ENCODE results near the gene STXBP6. TPM values are rescaled to one million over a fixed set of nuclear protein-coding genes. Genes with fewer than 3 reads are reported as not detected.
"Not testable (repeated sequence)": the region's sequence is repeated elsewhere in the genome, so short reads cannot be mapped to it uniquely, and the experiment has no call there.

The STXBP6 gene
- total and polyA plus RNA-seq, 2 donors (not counting 3 experiments of a cell fraction or from before 2014, with no cell fraction given) = 0.06 TPM; not detected in 1

DNA sequence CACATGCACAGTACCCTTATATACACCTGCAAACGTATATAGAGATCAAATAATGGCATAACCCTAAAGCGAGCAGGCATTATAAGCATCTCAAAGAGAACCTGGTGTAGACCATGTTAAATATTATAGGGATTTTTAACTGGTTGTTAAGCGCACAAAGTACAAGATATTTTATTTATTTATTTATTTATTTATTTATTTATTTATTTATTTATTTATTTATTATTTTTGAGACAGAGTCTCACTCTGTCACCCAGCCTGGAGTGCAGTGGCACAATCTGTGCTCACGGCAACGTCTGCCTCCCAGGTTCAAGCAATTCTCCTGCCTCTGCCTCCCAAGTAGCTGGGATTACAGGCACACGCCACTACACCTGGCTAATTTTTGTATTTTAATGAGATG lies 87.8 kb downstream of the STXBP6 start:
- intact Hi-C loops (cut with micrococcal nuclease); BruUV-seq (replicated peaks); FAIRE-seq: not testable (repeated sequence)

DNA sequence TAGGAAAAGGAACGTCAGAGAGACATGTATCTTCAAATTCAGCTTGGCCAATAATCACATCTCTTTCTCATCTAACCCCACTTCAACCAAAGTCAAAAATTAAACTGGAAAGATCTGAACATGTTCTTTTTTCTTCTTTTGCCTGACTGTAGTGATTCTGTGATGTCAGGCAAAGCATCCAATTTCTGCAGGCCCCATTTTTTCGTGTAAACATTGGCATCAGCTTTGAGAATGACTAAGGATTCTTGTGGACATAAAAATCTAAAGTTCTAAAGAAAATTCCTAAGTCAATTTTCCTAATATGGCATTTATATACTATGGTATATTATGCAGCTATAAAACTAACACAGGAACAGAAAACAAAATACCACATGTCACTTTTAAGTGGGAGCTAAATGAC lies 89.1 kb downstream of the STXBP6 start:
- H3K4me3 ChIP-seq (replicated peaks in 1 of 3; ENCODE audit: insufficient read depth in 1 of 3, low read depth in 1 of 3, low read length in 3 of 3) = no peak overlapping the region
- no peak overlapping the region for H3K4me2 ChIP-seq (ENCODE audit: insufficient read depth, low read length)
- H3K79me2 ChIP-seq (ENCODE audit: control insufficient read depth, insufficient read depth, low read length) = no peaks in the 10 kb centered on the region
- dilution Hi-C loops (cut with MboI; ENCODE audit: extremely low pct_ligation_motif_present, low sequenced_read_pairs) = no loop called here
- no peaks in the 10 kb centered on the region for H3K4me1 ChIP-seq (ENCODE audit: control insufficient read depth, extremely low read depth, insufficient read depth, low read length)
- FAIRE-seq (no peak), DNase-seq (ENCODE audit: low read depth, low spot score) (no peak)
- CTCF ChIA-PET = no interaction called here
- no peaks in the 10 kb centered on the region for H4K20me1 ChIP-seq (replicated peaks; ENCODE audit: control insufficient read depth, extremely low read depth, insufficient read depth, low read length)
- no peaks in the 10 kb centered on the region for H3K36me3 ChIP-seq (ENCODE audit: control insufficient read depth in 2 of 2, extremely low read depth in 1 of 2, insufficient read depth in 2 of 2, low read length in 2 of 2)
- H3K9me1 ChIP-seq (replicated peaks; ENCODE audit: control insufficient read depth, extremely low read depth, insufficient read depth, low read length) = no peaks in the 10 kb centered on the region
- H3K9me3 ChIP-seq (replicated peaks; ENCODE audit: control insufficient read depth, insufficient read depth, low read length) = no peaks in the 10 kb centered on the region
- H2AFZ ChIP-seq (ENCODE audit: low read depth, low read length) = no peak overlapping the region
- POLR2A ChIA-PET = no interaction called here
- intact Hi-C loops (cut with micrococcal nuclease) = no loop called here
- BruUV-seq (replicated peaks) = no TSS peak
- TF ChIP-seq FOS (IDR thresholded peaks at IDR 0.05; ENCODE audit: borderline replicate concordance, insufficient read depth, low read length) (no peak), GATA2 (IDR thresholded peaks at IDR 0.05; ENCODE audit: insufficient read depth, insufficient read length, low read depth, low read length) (no peak), EZH2 (IDR thresholded peaks at IDR 0.05; ENCODE audit: borderline replicate concordance, low read depth, low read length, severe bottlenecking) (no peak), POLR2A (IDR thresholded peaks at IDR 0.05; ENCODE audit: low read depth, low read length) (no peak), JUN (IDR thresholded peaks at IDR 0.05; ENCODE audit: borderline replicate concordance, insufficient read depth, insufficient read length, low read depth) (no peak), POLR2AphosphoS5 (IDR thresholded peaks at IDR 0.05; ENCODE audit: insufficient read depth, low read depth, low read length) (no peak), MYC (IDR thresholded peaks at IDR 0.05; ENCODE audit: low read depth, low read length) (no peak)
- TF ChIP-seq, protein P1, sequence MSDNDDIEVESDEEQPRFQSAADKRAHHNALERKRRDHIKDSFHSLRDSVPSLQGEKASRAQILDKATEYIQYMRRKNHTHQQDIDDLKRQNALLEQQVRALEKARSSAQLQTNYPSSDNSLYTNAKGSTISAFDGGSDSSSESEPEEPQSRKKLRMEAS (IDR thresholded peaks at IDR 0.05; ENCODE audit: insufficient read depth, insufficient read length) = no peak
- TF ChIP-seq, protein P2, sequence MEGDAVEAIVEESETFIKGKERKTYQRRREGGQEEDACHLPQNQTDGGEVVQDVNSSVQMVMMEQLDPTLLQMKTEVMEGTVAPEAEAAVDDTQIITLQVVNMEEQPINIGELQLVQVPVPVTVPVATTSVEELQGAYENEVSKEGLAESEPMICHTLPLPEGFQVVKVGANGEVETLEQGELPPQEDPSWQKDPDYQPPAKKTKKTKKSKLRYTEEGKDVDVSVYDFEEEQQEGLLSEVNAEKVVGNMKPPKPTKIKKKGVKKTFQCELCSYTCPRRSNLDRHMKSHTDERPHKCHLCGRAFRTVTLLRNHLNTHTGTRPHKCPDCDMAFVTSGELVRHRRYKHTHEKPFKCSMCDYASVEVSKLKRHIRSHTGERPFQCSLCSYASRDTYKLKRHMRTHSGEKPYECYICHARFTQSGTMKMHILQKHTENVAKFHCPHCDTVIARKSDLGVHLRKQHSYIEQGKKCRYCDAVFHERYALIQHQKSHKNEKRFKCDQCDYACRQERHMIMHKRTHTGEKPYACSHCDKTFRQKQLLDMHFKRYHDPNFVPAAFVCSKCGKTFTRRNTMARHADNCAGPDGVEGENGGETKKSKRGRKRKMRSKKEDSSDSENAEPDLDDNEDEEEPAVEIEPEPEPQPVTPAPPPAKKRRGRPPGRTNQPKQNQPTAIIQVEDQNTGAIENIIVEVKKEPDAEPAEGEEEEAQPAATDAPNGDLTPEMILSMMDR (IDR thresholded peaks at IDR 0.05; ENCODE audit: extremely low read depth in 1 of 2, insufficient read depth in 1 of 2, low read depth in 1 of 2, low read length in 2 of 2) = no peak
- no peaks in the 10 kb centered on the region for H3K27me3 ChIP-seq (ENCODE audit: control insufficient read depth in 2 of 2, insufficient read depth in 2 of 2, low read length in 2 of 2)
- no peak overlapping the region for H3K9ac ChIP-seq (replicated peaks; ENCODE audit: extremely low read depth, insufficient read depth, low read length)
- no peak overlapping the region for H3K27ac ChIP-seq (ENCODE audit: insufficient read depth, low read depth, low read length)

More for the DNA sequence above, 87.8 kb downstream of the STXBP6 start:
- CTCF ChIA-PET; H3K9ac ChIP-seq (replicated peaks; ENCODE audit: extremely low read depth, insufficient read depth, low read length); H4K20me1 ChIP-seq (replicated peaks; ENCODE audit: control insufficient read depth, extremely low read depth, insufficient read depth, low read length); H3K4me2 ChIP-seq (ENCODE audit: insufficient read depth, low read length); H3K27ac ChIP-seq (ENCODE audit: insufficient read depth, low read depth, low read length); DNase-seq (ENCODE audit: low read depth, low spot score); POLR2A ChIA-PET; dilution Hi-C loops (cut with MboI; ENCODE audit: extremely low pct_ligation_motif_present, low sequenced_read_pairs); H3K79me2 ChIP-seq (ENCODE audit: control insufficient read depth, insufficient read depth, low read length); H3K4me1 ChIP-seq (ENCODE audit: control insufficient read depth, extremely low read depth, insufficient read depth, low read length); H3K27me3 ChIP-seq (ENCODE audit: control insufficient read depth in 2 of 2, insufficient read depth in 2 of 2, low read length in 2 of 2); H3K4me3 ChIP-seq (replicated peaks in 1 of 3; ENCODE audit: insufficient read depth in 1 of 3, low read depth in 1 of 3, low read length in 3 of 3); H2AFZ ChIP-seq (ENCODE audit: low read depth, low read length); H3K9me3 ChIP-seq (replicated peaks; ENCODE audit: control insufficient read depth, insufficient read depth, low read length); H3K9me1 ChIP-seq (replicated peaks; ENCODE audit: control insufficient read depth, extremely low read depth, insufficient read depth, low read length); H3K36me3 ChIP-seq (ENCODE audit: control insufficient read depth in 2 of 2, extremely low read depth in 1 of 2, insufficient read depth in 2 of 2, low read length in 2 of 2): not testable (repeated sequence)

Data from endothelial cell of umbilical vein (primary cell).